Fibroblast of mammary gland (primary cell): ENCODE measurements around the gene CCDC138.
A peak's percentile ranks its signal among the peaks of the same experiment; 100 is the strongest.
"Not testable (repeated sequence)": the region's sequence is repeated elsewhere in the genome, so short reads cannot be mapped to it uniquely, and the experiment has no call there.

ENCODE experiments used
- DNase-seq: peaks from one replicate; pipeline ENCODE4 v3.0.0-alpha.2; 2010; ENCODE audit warnings: low read depth
- H3K4me3 ChIP-seq: 2 replicates; pipeline ENCODE4 v1.5.1; 2011; ENCODE audit warnings: low read depth, mild to moderate bottlenecking, low read length, moderate library complexity; ENCODE audit not compliant: control insufficient read depth
- TF ChIP-seq, protein P1 (sequence below): conservative IDR thresholded peaks from 2 replicates; pipeline ENCODE4 v1.5.1; 2011; ENCODE audit warnings: low read depth, low read length, inconsistent platforms; ENCODE audit not compliant: control insufficient read depth, insufficient read depth

The CCDC138 gene

GRCh38 chr2:108786354-108787215 is at the start of gene CCDC138:
CCDC138 (plus strand) TSS chr2:108786771; CDS start chr2:108786823, 52 bp downstream.
- TF ChIP-seq, protein P1, sequence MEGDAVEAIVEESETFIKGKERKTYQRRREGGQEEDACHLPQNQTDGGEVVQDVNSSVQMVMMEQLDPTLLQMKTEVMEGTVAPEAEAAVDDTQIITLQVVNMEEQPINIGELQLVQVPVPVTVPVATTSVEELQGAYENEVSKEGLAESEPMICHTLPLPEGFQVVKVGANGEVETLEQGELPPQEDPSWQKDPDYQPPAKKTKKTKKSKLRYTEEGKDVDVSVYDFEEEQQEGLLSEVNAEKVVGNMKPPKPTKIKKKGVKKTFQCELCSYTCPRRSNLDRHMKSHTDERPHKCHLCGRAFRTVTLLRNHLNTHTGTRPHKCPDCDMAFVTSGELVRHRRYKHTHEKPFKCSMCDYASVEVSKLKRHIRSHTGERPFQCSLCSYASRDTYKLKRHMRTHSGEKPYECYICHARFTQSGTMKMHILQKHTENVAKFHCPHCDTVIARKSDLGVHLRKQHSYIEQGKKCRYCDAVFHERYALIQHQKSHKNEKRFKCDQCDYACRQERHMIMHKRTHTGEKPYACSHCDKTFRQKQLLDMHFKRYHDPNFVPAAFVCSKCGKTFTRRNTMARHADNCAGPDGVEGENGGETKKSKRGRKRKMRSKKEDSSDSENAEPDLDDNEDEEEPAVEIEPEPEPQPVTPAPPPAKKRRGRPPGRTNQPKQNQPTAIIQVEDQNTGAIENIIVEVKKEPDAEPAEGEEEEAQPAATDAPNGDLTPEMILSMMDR: no peak
- peak within 1 kb of the TSS; percentile 63 for H3K4me3 ChIP-seq
- DNase-seq: peak; percentile 78

GRCh38 chr2:108757973-108758372 is 28.6 kb upstream of the CCDC138 start:
- not testable (repeated sequence) for DNase-seq, H3K4me3 ChIP-seq

DNA sequence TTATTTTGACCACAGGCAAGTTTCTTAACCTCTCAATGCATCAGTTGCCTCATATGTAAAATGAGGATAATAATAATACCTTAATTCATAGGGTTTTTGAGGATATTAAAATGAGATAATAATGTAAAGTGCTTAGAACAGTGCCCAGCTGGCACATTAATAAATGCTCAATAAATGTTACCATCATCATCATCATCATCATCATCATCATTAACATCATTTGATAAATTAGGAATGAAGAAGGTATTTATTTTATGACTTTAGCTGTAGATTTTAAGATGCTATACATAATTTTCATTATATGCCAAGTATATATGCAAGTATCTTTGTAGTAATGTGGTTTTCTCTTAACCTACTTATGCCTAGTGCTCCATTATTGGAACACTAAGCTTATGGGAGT is 24.0 kb upstream of the CCDC138 start:
- DNase-seq, H3K4me3 ChIP-seq: not testable (repeated sequence)

DNA sequence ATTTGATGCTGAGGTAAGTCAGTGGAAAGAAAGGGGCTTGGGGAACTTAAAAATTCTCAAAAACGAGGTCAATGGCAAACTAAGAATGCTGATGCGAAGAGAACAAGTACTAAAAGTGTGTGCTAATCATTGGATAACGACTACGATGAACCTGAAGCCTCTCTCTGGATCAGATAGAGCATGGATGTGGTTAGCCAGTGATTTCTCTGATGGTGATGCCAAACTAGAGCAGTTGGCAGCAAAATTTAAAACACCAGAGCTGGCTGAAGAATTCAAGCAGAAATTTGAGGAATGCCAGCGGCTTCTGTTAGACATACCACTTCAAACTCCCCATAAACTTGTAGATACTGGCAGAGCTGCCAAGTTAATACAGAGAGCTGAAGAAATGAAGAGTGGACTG is 19.9 kb upstream of the CCDC138 start:
- H3K4me3 ChIP-seq, DNase-seq: not testable (repeated sequence)

DNA sequence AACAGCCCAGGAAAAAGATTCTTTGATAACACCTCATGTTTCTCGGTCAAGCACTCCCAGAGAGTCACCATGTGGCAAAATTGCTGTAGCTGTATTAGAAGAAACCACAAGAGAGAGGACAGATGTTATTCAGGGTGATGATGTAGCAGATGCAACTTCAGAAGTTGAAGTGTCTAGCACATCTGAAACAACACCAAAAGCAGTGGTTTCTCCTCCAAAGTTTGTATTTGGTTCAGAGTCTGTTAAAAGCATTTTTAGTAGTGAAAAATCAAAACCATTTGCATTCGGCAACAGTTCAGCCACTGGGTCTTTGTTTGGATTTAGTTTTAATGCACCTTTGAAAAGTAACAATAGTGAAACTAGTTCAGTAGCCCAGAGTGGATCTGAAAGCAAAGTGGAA is 18.7 kb upstream of the CCDC138 start:
- not testable (repeated sequence) for H3K4me3 ChIP-seq

GRCh38 chr2:108776475-108776874 is 10.1 kb upstream of the CCDC138 start:
- H3K4me3 ChIP-seq: no peak overlapping the region
- no peak for DNase-seq
- TF ChIP-seq, protein P1: no peak

More for the DNA sequence above, 18.7 kb upstream of the CCDC138 start:
- not testable (repeated sequence) for DNase-seq

DNA sequence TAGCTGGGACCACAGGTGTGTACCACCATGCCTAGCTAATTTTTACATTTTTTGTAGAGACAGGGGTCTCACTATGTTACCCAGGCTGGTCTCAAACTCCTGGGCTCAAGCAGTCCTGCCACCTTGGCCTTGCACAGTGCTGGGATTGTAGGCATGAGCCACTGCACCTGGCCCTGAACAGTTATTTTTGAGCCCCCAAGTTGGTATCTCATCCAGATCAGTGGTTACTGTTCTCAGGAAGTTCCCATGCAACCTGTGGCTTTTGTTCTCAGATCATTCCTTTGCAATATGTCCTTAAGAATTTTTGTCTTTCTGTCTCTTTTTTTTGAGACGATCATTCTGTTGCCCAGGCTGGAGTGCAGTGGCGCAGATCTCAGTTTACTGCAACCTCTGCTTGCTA is 7.7 kb upstream of the CCDC138 start:
- DNase-seq: no peak
- no peak overlapping the region for H3K4me3 ChIP-seq
- TF ChIP-seq, protein P1: no peak

- peak overlapping the region; percentile 63 for H3K4me3 ChIP-seq
- DNase-seq: peak; percentile 23
- TF ChIP-seq, protein P1: no peak
These were observed 590 bp upstream of the CCDC138 start for GRCh38 chr2:108786008-108786353.

- TF ChIP-seq, protein P1: no peak
- H3K4me3 ChIP-seq: peak overlapping the region; percentile 63
- no peak for DNase-seq
These were observed 608 bp downstream of the CCDC138 start for GRCh38 chr2:108787216-108787541.
